Measurements from ENCODE around the gene NEK3. TPM values are rescaled to one million over a fixed set of nuclear protein-coding genes. Genes with fewer than 3 reads are reported as not detected.
A peak's percentile ranks its signal among the peaks of the same experiment; 100 is the strongest.
"Not testable (repeated sequence)": the region's sequence is repeated elsewhere in the genome, so short reads cannot be mapped to it uniquely, and the experiment has no call there.

NEK3 gene
- total and polyA plus RNA-seq, 2 experiments from 2014 or later = 11.0 TPM

DNA sequence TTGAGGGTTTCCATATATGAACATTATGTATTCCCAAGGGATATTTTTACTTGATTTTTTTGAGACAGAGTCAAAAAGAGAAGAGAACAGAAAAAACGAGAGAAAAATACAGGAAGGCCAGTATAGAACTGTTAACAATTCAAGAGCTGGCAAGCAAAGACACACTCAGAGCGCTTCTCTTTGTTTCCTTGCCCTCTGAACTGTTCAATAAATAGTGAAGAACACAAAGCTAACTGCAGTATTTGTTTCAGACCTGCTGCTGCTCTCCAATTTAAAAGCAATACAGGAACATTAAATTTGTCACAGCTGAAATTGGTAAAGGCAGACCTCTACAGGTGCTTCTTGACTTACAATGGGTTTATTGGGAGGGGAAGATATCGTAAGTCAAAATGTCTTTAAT is 14.0 kb upstream of the NEK3 start:
- no peak for DNase-seq (ENCODE audit: low spot score)
- Histone ChIP-seq H3K4me3 (no peak overlapping the region), H3K4me2 (no peak overlapping the region), H3K4me1 (ENCODE audit: insufficient read depth) (no peaks in the 10 kb centered on the region), H3K79me2 (no peaks in the 10 kb centered on the region), H3K9me3 (ENCODE audit: low read depth) (no peaks in the 10 kb centered on the region), H3K9me2 (replicated peaks; ENCODE audit: insufficient read depth) (no peaks in the 10 kb centered on the region), H3K27ac (no peak overlapping the region), H3K27me3 (no peaks in the 10 kb centered on the region), H4K20me1 (ENCODE audit: insufficient read depth, poor library complexity, severe bottlenecking) (no peaks in the 10 kb centered on the region), H2AFZ (no peak overlapping the region), H3K36me3 (replicated peaks; ENCODE audit: insufficient read depth, low read depth) (no peaks in the 10 kb centered on the region)
- WGBS (ENCODE audit: low lambda C conversion rate, missing lambda C conversion rate) = 92% methylated on average over 3 of the region's 3 CpGs
- TF ChIP-seq EZH2 (IDR thresholded peaks at IDR 0.05; ENCODE audit: borderline replicate concordance) = no peak

DNA sequence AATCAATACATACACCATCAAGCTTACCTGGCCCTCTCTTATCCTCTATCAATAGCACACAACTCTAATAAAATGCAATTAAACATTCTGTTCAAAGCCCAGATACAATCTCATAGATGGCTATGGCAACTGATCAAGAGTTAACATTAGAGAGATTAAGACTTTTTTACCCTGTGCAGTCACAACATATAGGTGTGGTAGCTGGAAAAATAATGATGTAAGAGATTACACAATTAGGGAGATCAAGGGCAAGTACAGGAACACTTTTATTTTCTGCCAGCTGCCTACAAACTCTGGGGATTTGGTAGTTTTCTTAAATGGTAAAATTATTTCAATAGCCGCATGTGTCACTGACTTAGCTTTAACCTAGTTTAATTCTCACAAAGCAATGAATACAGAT is 12.3 kb upstream of the NEK3 start:
- not testable (repeated sequence) for H3K4me1 ChIP-seq (ENCODE audit: insufficient read depth); H4K20me1 ChIP-seq (ENCODE audit: insufficient read depth, poor library complexity, severe bottlenecking); H3K36me3 ChIP-seq (replicated peaks; ENCODE audit: insufficient read depth, low read depth); H3K27me3 ChIP-seq; H3K9me2 ChIP-seq (replicated peaks; ENCODE audit: insufficient read depth); DNase-seq (ENCODE audit: low spot score); H3K4me2 ChIP-seq; H2AFZ ChIP-seq; H3K4me3 ChIP-seq; H3K79me2 ChIP-seq; H3K9me3 ChIP-seq (ENCODE audit: low read depth)
- 97% methylated on average over 1 of the region's 1 CpG for WGBS (ENCODE audit: low lambda C conversion rate, missing lambda C conversion rate)
- peak overlapping the region; percentile 49 for H3K27ac ChIP-seq

DNA sequence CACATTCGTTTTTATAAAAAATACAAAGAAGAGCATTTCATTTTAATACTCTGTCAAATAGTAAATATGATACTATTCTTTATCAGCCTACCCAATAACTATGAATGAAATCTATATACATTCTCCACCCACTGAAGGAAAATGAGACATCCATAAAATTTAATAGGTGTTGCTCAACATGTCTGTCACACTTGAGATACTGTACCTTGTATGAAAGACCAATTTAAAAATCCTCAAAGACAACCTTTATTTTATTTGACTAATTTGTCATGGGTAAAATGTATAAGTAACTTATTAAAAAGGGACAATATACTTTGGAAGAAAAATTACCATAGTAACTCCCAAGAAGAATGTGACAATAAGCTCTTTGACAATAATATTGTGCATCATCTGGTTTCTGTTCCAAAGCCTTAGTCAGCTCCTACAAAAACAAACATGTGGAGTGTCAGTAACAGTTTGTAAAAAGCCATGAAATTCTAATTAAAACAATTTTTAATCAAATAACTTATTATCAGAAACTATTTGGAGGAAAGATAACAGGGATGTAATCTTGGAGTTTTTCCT is 11.5 kb upstream of the NEK3 start:
- not testable (repeated sequence) for H2AFZ ChIP-seq; H3K36me3 ChIP-seq (replicated peaks; ENCODE audit: insufficient read depth, low read depth); H3K27me3 ChIP-seq; H3K4me1 ChIP-seq (ENCODE audit: insufficient read depth); H3K79me2 ChIP-seq; H3K9me2 ChIP-seq (replicated peaks; ENCODE audit: insufficient read depth); H3K4me2 ChIP-seq; H3K4me3 ChIP-seq; H4K20me1 ChIP-seq (ENCODE audit: insufficient read depth, poor library complexity, severe bottlenecking); H3K9me3 ChIP-seq (ENCODE audit: low read depth); DNase-seq (ENCODE audit: low spot score)
- WGBS (ENCODE audit: low lambda C conversion rate, missing lambda C conversion rate) = 62% methylated on average over 1 of the region's 1 CpG
- H3K27ac ChIP-seq = peak overlapping the region; percentile 33

DNA sequence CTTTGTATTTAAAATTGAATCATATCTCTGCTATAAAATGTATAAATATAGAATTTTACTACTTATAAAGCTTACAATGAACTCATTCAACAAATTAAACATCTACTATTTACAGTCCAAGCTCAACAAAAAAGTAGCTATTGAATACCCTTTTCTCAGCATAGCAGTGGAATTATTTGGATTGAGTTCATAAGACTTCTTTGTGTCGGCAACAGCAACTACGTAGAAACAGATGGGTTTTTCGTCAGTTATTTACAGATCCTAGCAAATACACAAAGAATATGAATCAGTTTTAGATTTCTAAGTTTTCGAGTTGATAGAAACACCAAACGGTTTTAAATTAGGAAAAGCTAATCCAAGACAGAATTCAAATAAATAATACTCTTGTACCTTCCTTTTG is 10.4 kb upstream of the NEK3 start:
- no peak overlapping the region for H3K4me2 ChIP-seq
- H3K36me3 ChIP-seq (replicated peaks; ENCODE audit: insufficient read depth, low read depth) = no peaks in the 10 kb centered on the region
- H3K4me3 ChIP-seq = no peak overlapping the region

DNA sequence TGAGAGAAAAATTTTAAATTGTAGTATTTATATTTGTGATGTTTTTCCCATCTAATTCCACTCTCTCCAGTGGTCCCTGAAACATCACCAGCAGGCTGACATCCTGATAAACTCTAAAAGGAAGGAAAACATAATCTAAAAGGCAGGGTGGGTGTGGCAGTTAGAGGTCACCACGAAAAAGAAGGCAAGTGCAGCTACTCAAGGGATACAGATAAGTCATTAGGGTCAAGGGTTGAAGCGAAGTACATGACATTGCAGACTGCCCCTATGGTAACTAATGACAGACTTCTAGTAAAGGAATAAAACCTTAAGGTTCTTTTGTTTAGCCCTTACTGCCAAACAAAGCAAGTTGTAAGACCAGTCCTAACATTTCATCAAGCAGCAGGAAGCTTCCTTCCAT is 6.0 kb upstream of the NEK3 start:
- DNase-seq (ENCODE audit: low spot score) = no peak
- Histone ChIP-seq H3K79me2 (no peaks in the 10 kb centered on the region), H3K4me1 (ENCODE audit: insufficient read depth) (peaks cover 13% of the 10 kb centered on the region), H3K9me3 (ENCODE audit: low read depth) (no peaks in the 10 kb centered on the region), H3K36me3 (replicated peaks; ENCODE audit: insufficient read depth, low read depth) (no peaks in the 10 kb centered on the region), H3K9me2 (replicated peaks; ENCODE audit: insufficient read depth) (no peaks in the 10 kb centered on the region), H3K27me3 (no peaks in the 10 kb centered on the region), H4K20me1 (ENCODE audit: insufficient read depth, poor library complexity, severe bottlenecking) (no peaks in the 10 kb centered on the region), H2AFZ (no peak overlapping the region), H3K27ac (no peak overlapping the region), H3K4me3 (no peak overlapping the region), H3K4me2 (no peak overlapping the region)
- TF ChIP-seq EZH2 (IDR thresholded peaks at IDR 0.05; ENCODE audit: borderline replicate concordance) = no peak
- TF ChIP-seq EZH2phosphoT487 (IDR thresholded peaks at IDR 0.05; ENCODE audit: low read depth, severe bottlenecking, unreplicated experiment) = no peak
- TF ChIP-seq, protein P1, sequence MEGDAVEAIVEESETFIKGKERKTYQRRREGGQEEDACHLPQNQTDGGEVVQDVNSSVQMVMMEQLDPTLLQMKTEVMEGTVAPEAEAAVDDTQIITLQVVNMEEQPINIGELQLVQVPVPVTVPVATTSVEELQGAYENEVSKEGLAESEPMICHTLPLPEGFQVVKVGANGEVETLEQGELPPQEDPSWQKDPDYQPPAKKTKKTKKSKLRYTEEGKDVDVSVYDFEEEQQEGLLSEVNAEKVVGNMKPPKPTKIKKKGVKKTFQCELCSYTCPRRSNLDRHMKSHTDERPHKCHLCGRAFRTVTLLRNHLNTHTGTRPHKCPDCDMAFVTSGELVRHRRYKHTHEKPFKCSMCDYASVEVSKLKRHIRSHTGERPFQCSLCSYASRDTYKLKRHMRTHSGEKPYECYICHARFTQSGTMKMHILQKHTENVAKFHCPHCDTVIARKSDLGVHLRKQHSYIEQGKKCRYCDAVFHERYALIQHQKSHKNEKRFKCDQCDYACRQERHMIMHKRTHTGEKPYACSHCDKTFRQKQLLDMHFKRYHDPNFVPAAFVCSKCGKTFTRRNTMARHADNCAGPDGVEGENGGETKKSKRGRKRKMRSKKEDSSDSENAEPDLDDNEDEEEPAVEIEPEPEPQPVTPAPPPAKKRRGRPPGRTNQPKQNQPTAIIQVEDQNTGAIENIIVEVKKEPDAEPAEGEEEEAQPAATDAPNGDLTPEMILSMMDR (IDR thresholded peaks at IDR 0.05; ENCODE audit: poor library complexity) = no peak
- 68% methylated on average over 2 of the region's 2 CpGs for WGBS (ENCODE audit: low lambda C conversion rate, missing lambda C conversion rate)

More for the DNA sequence above, 10.4 kb upstream of the NEK3 start:
- Histone ChIP-seq H3K9me3 (ENCODE audit: low read depth) (no peaks in the 10 kb centered on the region), H3K9me2 (replicated peaks; ENCODE audit: insufficient read depth) (no peaks in the 10 kb centered on the region), H3K27ac (no peak overlapping the region), H3K4me1 (ENCODE audit: insufficient read depth) (peaks cover 8% of the 10 kb centered on the region), H4K20me1 (ENCODE audit: insufficient read depth, poor library complexity, severe bottlenecking) (no peaks in the 10 kb centered on the region), H2AFZ (no peak overlapping the region), H3K27me3 (no peaks in the 10 kb centered on the region), H3K79me2 (no peaks in the 10 kb centered on the region)
- WGBS (ENCODE audit: low lambda C conversion rate, missing lambda C conversion rate) = 95% methylated on average over 5 of the region's 5 CpGs
- TF ChIP-seq EZH2 (IDR thresholded peaks at IDR 0.05; ENCODE audit: borderline replicate concordance) = no peak
- TF ChIP-seq EZH2phosphoT487 (IDR thresholded peaks at IDR 0.05; ENCODE audit: low read depth, severe bottlenecking, unreplicated experiment) = no peak
- TF ChIP-seq, protein P1 (IDR thresholded peaks at IDR 0.05; ENCODE audit: poor library complexity) = no peak
- DNase-seq (ENCODE audit: low spot score) = no peak
